ENCODE measurements around the gene PPP1R27. TPM values are rescaled to one million over a fixed set of nuclear protein-coding genes. Genes with fewer than 3 reads are reported as not detected.

Gene PPP1R27
- total and polyA plus RNA-seq, 9 of the 15 experiments (the other 6 are each of a cell fraction or from before 2014, with no cell fraction given) = 0.29 to 6.9 (median 1.5) TPM; not detected in 2

DNA sequence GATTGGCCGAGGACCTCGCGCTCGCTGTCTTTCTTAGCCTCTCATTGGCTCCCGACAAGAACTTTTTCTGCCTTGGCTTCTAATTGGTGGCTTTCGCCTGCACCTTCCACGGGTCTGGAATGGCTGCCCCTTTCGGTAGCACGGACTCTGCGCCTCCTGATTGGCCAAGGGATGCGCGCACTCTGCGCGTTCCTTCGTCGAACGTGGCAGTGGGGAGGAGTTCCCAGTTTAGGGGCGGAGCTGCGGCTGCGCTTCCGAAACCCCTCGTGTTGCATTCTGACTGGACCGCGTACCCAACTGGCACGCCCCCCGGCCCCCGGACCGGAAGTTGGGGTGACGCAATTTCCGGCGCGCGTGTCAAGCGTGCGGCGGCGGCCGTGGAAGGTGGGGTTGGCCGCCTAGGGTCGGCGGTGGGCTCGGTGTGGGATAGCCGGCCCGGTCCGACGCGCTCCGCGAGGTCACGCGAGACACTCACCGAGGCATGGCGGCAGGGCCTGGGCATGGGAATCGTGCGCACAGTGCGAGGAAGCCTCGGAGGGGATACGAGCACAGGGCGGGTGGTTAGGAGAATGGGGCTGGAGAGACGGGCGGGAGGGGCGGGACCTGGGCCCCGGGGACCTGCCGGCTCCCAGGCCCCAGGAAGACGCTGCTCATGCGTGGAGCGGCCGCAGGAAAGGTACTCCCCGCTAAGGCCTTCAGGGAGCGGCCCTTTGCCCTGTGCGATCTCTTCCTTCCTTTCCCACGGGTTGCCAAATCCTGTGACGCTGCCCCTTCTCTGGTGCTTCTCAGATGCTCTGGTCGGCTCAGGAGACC is 26.1 kb upstream of the PPP1R27 start:
- H3K27me3 ChIP-seq (ENCODE audit: control insufficient read depth in 2 of 2, insufficient read depth in 2 of 2, low read length in 2 of 2) = no peaks in the 10 kb centered on the region
- H3K4me2 ChIP-seq (ENCODE audit: insufficient read depth, low read length) = peak overlapping the region; percentile 97
- ChIA-PET CTCF (ENCODE audit: low intra/inter-chr PET ratio) (no interaction called here), POLR2A (interaction anchor here (0.6 to 1.2 kb wide), 14 partner anchors 8 to 612 kb away, joined by 3 to 21 read pairs (median 3); no protein-coding TSS in a partner anchor)
- ATAC-seq (peak; percentile 93), FAIRE-seq (peak; percentile 100), DNase-seq (ENCODE audit: extremely low read depth in 1 of 4, low spot score in 3 of 4) (peak; percentile 89 to 100 (median 98))
- H4K20me1 ChIP-seq (replicated peaks; ENCODE audit: control insufficient read depth, insufficient read depth, low read length) = peaks cover 37% of the 10 kb centered on the region
- under 1% methylated on average over 65 of the region's 74 CpGs for WGBS (ENCODE audit: insufficient coverage, low coverage, missing lambda C conversion rate)
- H3K36me3 ChIP-seq (ENCODE audit: control insufficient read depth, insufficient read depth, low read length) = peaks cover 79% of the 10 kb centered on the region
- intact Hi-C loops (cut with micrococcal nuclease) = loop anchor here (2.0 to 5.0 kb wide), 2 partner anchors 39 to 162 kb away; partner anchors contain the start of genes CENPX and LRRC45
- peak overlapping the region; percentile 87 for H3K4me3 ChIP-seq
- no peaks in the 10 kb centered on the region for H3K9me3 ChIP-seq (replicated peaks; ENCODE audit: control insufficient read depth, insufficient read depth, low read depth, low read length)
- in situ Hi-C loops (cut with MboI) = loop anchor here (5.0 kb wide), 1 partner anchor 129 kb away; no protein-coding TSS in a partner anchor
- peak overlapping the region; percentile 96 for H3K27ac ChIP-seq (ENCODE audit: extremely low read depth, low read depth, low read length)
- H3K9me1 ChIP-seq (ENCODE audit: control insufficient read depth, insufficient read depth, low read length) = peaks cover 16% of the 10 kb centered on the region
- BruUV-seq (replicated peaks) = TSS peak; percentile 66
- H3K79me2 ChIP-seq (ENCODE audit: control insufficient read depth, insufficient read depth, low read length) = peaks cover 90% of the 10 kb centered on the region
- peak overlapping the region; percentile 99 for H3K9ac ChIP-seq (ENCODE audit: insufficient read depth in 1 of 2, low read depth in 2 of 2, low read length in 2 of 2)
- peaks cover 31 to 53% of the 10 kb centered on the region in 2 experiments for H3K4me1 ChIP-seq (replicated peaks in 1 of 2; ENCODE audit: control insufficient read depth in 2 of 2, insufficient read depth in 2 of 2, low read length in 2 of 2)
- peak overlapping the region; percentile 84 for H2AFZ ChIP-seq (ENCODE audit: low read depth, low read length)
- TF ChIP-seq ZNF311 (CRISPR knock-in tag; IDR thresholded peaks at IDR 0.05) (peak; percentile 97), ETS2 (tag; IDR thresholded peaks at IDR 0.05; ENCODE audit: borderline replicate concordance, poor library complexity, severe bottlenecking) (no peak), THRB (CRISPR knock-in tag; conservative IDR thresholded peaks at IDR 0.05) (peak; percentile 97), ZNF830 (CRISPR knock-in tag; IDR thresholded peaks at IDR 0.05) (no peak), ZNF407 (IDR thresholded peaks at IDR 0.05; ENCODE audit: low read depth) (no peak), ZNF133 (CRISPR knock-in tag; IDR thresholded peaks at IDR 0.05) (peak; percentile 91; the same call in 1 of the 2 replicates)
- TF ChIP-seq, protein P1, sequence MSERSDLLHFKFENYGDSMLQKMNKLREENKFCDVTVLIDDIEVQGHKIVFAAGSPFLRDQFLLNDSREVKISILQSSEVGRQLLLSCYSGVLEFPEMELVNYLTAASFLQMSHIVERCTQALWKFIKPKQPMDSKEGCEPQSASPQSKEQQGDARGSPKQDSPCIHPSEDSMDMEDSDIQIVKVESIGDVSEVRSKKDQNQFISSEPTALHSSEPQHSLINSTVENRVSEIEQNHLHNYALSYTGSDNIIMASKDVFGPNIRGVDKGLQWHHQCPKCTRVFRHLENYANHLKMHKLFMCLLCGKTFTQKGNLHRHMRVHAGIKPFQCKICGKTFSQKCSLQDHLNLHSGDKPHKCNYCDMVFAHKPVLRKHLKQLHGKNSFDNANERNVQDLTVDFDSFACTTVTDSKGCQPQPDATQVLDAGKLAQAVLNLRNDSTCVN (CRISPR knock-in tag; IDR thresholded peaks at IDR 0.05) = peak; percentile 95
